ENCODE measurements around the gene PDXK.

- TF ChIP-seq CTCF (IDR thresholded peaks at IDR 0.05; ENCODE audit: extremely low read depth in 1 of 2, insufficient read depth in 1 of 2, low read depth in 1 of 2, low read length in 2 of 2) (no peak), MYC (IDR thresholded peaks at IDR 0.05; ENCODE audit: low read depth, low read length) (no peak), POLR2A (IDR thresholded peaks at IDR 0.05; ENCODE audit: low read depth, low read length) (no peak), JUN (IDR thresholded peaks at IDR 0.05; ENCODE audit: borderline replicate concordance, insufficient read depth, insufficient read length, low read depth) (no peak), POLR2AphosphoS5 (IDR thresholded peaks at IDR 0.05; ENCODE audit: insufficient read depth, low read depth, low read length) (no peak), EZH2 (IDR thresholded peaks at IDR 0.05; ENCODE audit: borderline replicate concordance, low read depth, low read length, severe bottlenecking) (no peak), MAX (IDR thresholded peaks at IDR 0.05; ENCODE audit: insufficient read depth, insufficient read length) (no peak)
These were observed 25.0 kb downstream of the PDXK start for GRCh38 chr21:43743947-43744346.

Measured in endothelial cell of umbilical vein (primary cell).